ENCODE data around the gene DGCR8.

Gene DGCR8

DNA sequence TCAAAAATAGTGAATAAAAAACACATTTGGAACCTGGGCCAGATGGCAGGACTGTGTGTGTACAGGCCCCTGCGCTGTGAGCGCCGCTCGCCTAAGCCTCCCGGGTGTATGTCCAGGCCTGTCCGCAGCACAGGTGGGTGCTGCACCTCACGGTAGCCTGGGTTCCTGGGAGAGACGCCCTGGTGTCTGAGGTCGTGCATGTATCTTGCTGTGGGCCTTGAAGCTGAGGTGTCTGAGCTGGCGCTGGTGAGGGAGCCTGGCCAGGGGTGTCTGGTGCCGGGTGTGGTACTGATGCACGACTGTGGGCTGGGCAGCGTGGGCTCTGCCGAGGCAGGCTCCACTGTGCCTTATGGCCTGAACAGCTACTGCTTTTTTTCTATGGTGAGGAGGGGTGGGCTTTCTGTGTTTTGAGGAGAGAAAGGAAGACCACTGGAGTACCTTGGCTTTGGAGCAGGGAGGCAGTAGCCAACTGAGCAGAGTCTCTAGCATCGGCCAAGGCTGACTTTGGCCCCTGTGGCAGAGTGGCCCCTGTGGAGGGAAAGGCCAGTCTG is 47.4 kb downstream of the DGCR8 start:
- H3K4me3 ChIP-seq (ENCODE audit: low read depth, low read length), result no peak overlapping the region
- TF ChIP-seq, protein P1, sequence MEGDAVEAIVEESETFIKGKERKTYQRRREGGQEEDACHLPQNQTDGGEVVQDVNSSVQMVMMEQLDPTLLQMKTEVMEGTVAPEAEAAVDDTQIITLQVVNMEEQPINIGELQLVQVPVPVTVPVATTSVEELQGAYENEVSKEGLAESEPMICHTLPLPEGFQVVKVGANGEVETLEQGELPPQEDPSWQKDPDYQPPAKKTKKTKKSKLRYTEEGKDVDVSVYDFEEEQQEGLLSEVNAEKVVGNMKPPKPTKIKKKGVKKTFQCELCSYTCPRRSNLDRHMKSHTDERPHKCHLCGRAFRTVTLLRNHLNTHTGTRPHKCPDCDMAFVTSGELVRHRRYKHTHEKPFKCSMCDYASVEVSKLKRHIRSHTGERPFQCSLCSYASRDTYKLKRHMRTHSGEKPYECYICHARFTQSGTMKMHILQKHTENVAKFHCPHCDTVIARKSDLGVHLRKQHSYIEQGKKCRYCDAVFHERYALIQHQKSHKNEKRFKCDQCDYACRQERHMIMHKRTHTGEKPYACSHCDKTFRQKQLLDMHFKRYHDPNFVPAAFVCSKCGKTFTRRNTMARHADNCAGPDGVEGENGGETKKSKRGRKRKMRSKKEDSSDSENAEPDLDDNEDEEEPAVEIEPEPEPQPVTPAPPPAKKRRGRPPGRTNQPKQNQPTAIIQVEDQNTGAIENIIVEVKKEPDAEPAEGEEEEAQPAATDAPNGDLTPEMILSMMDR (IDR thresholded peaks at IDR 0.05; ENCODE audit: low read depth, low read length), result no peak

DNA sequence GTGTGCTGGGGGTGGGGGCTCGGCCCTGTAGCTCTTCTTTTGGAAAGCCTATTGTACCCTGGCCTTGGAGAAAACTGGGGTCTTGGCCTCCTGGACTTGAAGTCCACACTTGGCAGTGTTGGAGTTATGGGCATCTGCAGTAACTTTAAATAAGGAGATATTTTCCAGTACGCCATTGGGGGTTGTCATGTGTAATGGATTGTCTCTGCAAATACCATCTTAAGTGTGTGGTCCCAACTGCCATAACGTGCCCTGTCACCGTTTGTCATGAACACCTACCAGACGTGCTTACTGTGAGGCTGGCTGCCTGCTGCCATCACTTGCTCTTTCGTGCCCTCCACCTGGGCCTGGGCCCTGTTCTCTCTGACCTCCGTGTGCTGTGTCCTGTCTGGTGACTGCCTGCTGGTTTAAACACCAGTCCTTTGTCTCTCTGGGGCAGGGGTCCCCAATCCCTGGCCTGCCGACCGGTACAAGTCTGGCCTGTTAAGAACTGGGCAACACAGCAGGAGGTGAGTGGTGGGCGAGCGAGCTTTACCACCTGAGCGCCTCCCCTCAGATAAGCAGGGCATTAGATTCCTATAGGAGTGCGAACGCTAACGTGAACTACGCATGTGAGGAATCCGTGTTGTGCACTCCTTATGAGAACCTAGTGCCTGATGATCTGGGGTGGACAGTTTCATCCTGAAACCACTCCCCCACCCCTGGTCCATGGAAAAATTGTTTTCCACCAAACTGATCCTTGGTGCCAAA is 48.0 kb downstream of the DGCR8 start:
- TF ChIP-seq, protein P1 (IDR thresholded peaks at IDR 0.05; ENCODE audit: low read depth, low read length), result no peak
- H3K4me3 ChIP-seq (ENCODE audit: low read depth, low read length), result no peak overlapping the region

DNA sequence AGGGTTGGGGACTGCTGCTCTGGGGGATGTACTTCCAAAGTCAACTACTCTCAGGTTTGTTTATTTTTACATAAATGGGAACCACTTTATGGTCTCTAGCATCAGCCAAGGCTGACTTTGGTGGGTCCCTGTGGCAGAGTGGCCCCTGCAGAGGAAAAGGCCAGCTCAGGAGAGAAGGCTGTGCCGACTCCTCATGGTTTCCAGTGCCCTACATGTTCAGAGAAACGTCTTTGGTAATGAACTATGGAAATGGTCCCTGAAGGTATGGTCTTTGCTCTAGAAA is 48.5 kb downstream of the DGCR8 start:
- no peak overlapping the region for H3K4me3 ChIP-seq (ENCODE audit: low read depth, low read length)
- TF ChIP-seq, protein P1 (IDR thresholded peaks at IDR 0.05; ENCODE audit: low read depth, low read length), result no peak

DNA sequence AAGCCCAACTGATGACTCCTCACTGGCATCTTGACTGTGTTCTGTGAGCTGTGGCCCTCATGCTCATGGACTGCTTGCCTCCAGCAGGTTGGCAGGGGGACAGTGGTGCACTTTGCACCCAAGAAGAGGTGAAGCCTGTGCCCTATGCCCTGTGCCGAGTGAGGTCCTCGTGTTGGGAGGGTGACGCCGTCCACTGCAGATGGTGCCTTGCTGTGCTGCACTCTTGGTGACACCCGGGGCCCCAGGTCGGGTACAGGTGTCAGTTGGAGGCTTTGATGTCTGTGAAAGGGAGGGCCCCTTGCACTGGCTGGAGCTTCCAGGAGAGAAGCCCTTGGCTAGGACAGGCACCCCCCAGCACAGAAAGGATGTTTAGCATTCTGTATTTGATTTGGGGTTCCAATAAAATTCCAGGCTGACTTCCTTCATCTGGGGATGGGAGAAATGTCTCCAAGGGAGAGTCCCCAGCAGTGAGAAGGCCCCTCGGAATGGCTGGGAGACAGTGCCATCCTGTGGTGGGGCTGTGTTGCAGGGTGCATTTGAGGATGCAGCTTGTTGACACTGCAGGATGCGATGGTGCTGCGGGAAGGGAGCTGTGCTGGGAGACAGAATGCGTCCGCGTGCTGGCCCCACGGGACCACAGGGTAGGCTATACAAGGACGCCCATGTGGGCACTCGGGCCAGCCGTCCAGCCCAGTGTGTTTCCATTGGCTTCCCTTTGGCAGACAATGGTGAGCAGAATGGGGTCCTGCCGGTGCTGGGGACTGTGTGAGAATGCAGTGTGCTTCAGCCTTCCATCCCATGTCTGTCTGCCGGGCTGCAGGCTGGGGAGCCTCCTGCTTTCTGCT is 49.1 kb downstream of the DGCR8 start:
- no peak overlapping the region for H3K4me3 ChIP-seq (ENCODE audit: low read depth, low read length)
- TF ChIP-seq, protein P1 (IDR thresholded peaks at IDR 0.05; ENCODE audit: low read depth, low read length), result 0 out of 2 replicates have a peak, but pooled peaks have one; percentile 8

DNA sequence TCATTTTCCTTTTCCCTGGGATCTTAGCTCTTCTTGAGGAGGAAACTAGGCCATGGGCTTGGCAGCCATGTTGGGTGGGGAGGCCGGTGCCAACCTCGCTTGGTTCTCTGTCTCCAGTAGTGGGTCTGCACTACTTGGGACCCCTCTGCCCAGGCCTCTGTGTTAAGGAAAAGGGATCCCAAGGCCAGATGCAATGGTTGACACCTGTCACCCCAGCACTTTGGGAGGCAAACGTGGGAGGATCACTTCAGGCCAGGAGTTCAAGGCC is 49.6 kb downstream of the DGCR8 start:
- no peak overlapping the region for H3K4me3 ChIP-seq (ENCODE audit: low read depth, low read length)
- TF ChIP-seq, protein P1 (IDR thresholded peaks at IDR 0.05; ENCODE audit: low read depth, low read length), result no peak

DNA sequence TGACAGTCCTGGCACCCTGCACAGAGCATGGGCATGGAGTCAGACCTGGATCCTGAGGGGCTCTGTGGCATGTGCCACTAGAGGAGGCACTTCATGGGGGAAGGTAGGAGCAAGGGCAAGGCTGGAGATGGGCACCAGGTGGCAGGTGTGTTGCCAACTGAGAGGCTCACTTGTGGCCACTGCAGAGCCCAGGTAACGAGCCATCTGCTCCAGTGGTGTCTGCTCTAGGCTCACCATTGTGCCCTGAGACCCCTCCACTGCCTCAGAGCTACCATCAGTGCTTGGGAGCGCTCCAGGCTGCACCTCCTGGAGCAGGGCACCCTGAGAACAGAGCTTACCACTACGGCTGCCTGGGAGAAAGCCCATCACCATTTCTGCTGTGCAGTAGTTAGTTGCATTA is 50.3 kb downstream of the DGCR8 start:
- TF ChIP-seq, protein P1 (IDR thresholded peaks at IDR 0.05; ENCODE audit: low read depth, low read length), result no peak
- H3K4me3 ChIP-seq (ENCODE audit: low read depth, low read length), result no peak overlapping the region

Measured in WI38 (cell line).